Left lung (tissue), 10 donors: Measurements from ENCODE around the gene IKBKG. TPM values are rescaled to one million over a fixed set of nuclear protein-coding genes. Genes with fewer than 3 reads are reported as not detected.

ENCODE experiments used
- ATAC-seq: fragments of 200-7000 bp; cut with Tn5 transposase; one replicate; pipeline ENCODE4 v1.9.1; 2020; ENCODE audit warnings: moderate library complexity
- DNase-seq, 4 donors: peaks; one replicate each; pipeline ENCODE4 v3.0.0-alpha.2; 2013 to 2020
- H3K27ac ChIP-seq, 2 donors: fragments of 200-600 bp; sonication (generic) in 1 of 2; one replicate each; pipeline versions ENCODE4 v1.5.0 to v1.8.0; 2020 to 2021
- H3K27me3 ChIP-seq, 2 donors: fragments of 200-600 bp; sonication (generic) in 1 of 2; one replicate each; pipeline versions ENCODE4 v1.5.0 to v1.8.0; 2020 to 2021
- H3K36me3 ChIP-seq, 2 donors: fragments of 200-600 bp; sonication (generic) in 1 of 2; one replicate each; pipeline versions ENCODE4 v1.5.0 to v1.8.0; 2020 to 2021
- H3K4me1 ChIP-seq, 2 donors: fragments of 200-600 bp; one replicate each; pipeline ENCODE4 v1.8.0; 2021
- H3K4me3 ChIP-seq, 2 donors: fragments of 200-600 bp; sonication (generic) in 1 of 2; one replicate each; pipeline versions ENCODE4 v1.5.0 to v1.8.0; 2020 to 2021; ENCODE audit warnings: mild to moderate bottlenecking in 1 of 2
- H3K9me3 ChIP-seq, 2 donors: fragments of 200-600 bp; sonication (generic) in 1 of 2; one replicate each; pipeline versions ENCODE4 v1.5.0 to v1.8.0; 2020 to 2021
- intact Hi-C, 2 donors: fragments of 100-400 bp; cut with DNase I; formaldehyde crosslinking; loops; one replicate each; pipeline versions ENCODE4 v1.11.2 to v1.14.2; 2022
- polyA plus RNA-seq, 6 donors: library from polyadenylated mRNA; unstranded; fragments of 120-200 nt; gene quantifications; one replicate each; pipeline ENCODE4 v1.2.1, GENCODE V29; 2013; ENCODE audit not compliant: insufficient read length in 6 of 6
- total RNA-seq, 2 donors: library from RNA; stranded (reverse); fragmentation: NEBNext Ultra II Directional; extraction: Animal tissue kit (Norgen Biotek cat#: 25700); gene quantifications; one replicate each; pipeline ENCODE4 v1.2.1, GENCODE V29; 2021
- TF ChIP-seq, protein P1 (sequence below), 2 donors: fragments of 200-600 bp; sonication (generic) in 1 of 2; IDR thresholded peaks; one replicate each; pipeline versions ENCODE4 v1.5.0 to v1.8.0; 2021; ENCODE audit warnings: antibody characterized with exemption in 2 of 2
- donor health status: DM: no; HTN: yes; CAD: no.
- donor health status: DM: no; HTN: no; CAD: no.

IKBKG gene
- total and polyA plus RNA-seq, 8 donors: 14.2 to 52.5 (median 17.4) TPM

GRCh38 chrX:154526901-154527675 lies 20.3 kb upstream of the IKBKG start:
- no peaks in the 10 kb centered on the region for H3K27me3 ChIP-seq
- intact Hi-C loops: no loop called here
- no peak overlapping the region for H3K4me3 ChIP-seq

GRCh38 chrX:154529206-154529612 lies 18.2 kb upstream of the IKBKG start:
- peaks cover 0 to 3% of the 10 kb centered on the region in 2 donors for H3K4me1 ChIP-seq
- ATAC-seq: no peak
- TF ChIP-seq, protein P1, sequence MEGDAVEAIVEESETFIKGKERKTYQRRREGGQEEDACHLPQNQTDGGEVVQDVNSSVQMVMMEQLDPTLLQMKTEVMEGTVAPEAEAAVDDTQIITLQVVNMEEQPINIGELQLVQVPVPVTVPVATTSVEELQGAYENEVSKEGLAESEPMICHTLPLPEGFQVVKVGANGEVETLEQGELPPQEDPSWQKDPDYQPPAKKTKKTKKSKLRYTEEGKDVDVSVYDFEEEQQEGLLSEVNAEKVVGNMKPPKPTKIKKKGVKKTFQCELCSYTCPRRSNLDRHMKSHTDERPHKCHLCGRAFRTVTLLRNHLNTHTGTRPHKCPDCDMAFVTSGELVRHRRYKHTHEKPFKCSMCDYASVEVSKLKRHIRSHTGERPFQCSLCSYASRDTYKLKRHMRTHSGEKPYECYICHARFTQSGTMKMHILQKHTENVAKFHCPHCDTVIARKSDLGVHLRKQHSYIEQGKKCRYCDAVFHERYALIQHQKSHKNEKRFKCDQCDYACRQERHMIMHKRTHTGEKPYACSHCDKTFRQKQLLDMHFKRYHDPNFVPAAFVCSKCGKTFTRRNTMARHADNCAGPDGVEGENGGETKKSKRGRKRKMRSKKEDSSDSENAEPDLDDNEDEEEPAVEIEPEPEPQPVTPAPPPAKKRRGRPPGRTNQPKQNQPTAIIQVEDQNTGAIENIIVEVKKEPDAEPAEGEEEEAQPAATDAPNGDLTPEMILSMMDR (IDR thresholded peaks at IDR 0.05): no peak
- intact Hi-C loops: no loop called here
- H3K27ac ChIP-seq: no peak overlapping the region
- H3K27me3 ChIP-seq: no peaks in the 10 kb centered on the region
- H3K9me3 ChIP-seq: no peaks in the 10 kb centered on the region
- H3K36me3 ChIP-seq: peaks cover 0 to 32% of the 10 kb centered on the region in 2 donors
- no peak overlapping the region for H3K4me3 ChIP-seq
- DNase-seq: no peak

More at GRCh38 chrX:154526901-154527675, 20.3 kb upstream of the IKBKG start:
- TF ChIP-seq, protein P1 (IDR thresholded peaks at IDR 0.05): peak; percentile 35 to 50
- peak overlapping the region; percentile 63 to 81 for H3K27ac ChIP-seq
- H3K4me1 ChIP-seq: no peaks in the 10 kb centered on the region
- H3K9me3 ChIP-seq: no peaks in the 10 kb centered on the region
- peak; percentile 92 for ATAC-seq
- H3K36me3 ChIP-seq: peaks cover 0 to 10% of the 10 kb centered on the region in 2 donors
- DNase-seq: peak; percentile 81 to 91 (median 84)

GRCh38 chrX:154530286-154530685 lies 17.1 kb upstream of the IKBKG start:
- Histone ChIP-seq H3K36me3 (peaks cover 0 to 36% of the 10 kb centered on the region in 2 donors), H3K4me1 (peaks cover 0 to 12% of the 10 kb centered on the region in 2 donors), H3K9me3 (no peaks in the 10 kb centered on the region), H3K27ac (no peak overlapping the region), H3K4me3 (no peak overlapping the region), H3K27me3 (no peaks in the 10 kb centered on the region)
- ATAC-seq: no peak
- intact Hi-C loops: no loop called here
- no peak for DNase-seq
- TF ChIP-seq, protein P1 (IDR thresholded peaks at IDR 0.05): no peak

- no peak overlapping the region for H3K4me3 ChIP-seq
- ATAC-seq (peak; percentile 3), DNase-seq (peak in 1 of 4 donors; percentile 42)
- no peak overlapping the region for H3K27ac ChIP-seq
- TF ChIP-seq, protein P1 (IDR thresholded peaks at IDR 0.05): no peak
- intact Hi-C loops: no loop called here
- H3K9me3 ChIP-seq: no peaks in the 10 kb centered on the region
- H3K4me1 ChIP-seq: peaks cover 0 to 13% of the 10 kb centered on the region in 2 donors
- H3K27me3 ChIP-seq: no peaks in the 10 kb centered on the region
- H3K36me3 ChIP-seq: peaks cover 0 to 43% of the 10 kb centered on the region in 2 donors
These were observed 15.8 kb upstream of the IKBKG start for GRCh38 chrX:154531626-154532025.

- H3K27ac ChIP-seq: no peak overlapping the region
- H3K27me3 ChIP-seq: no peaks in the 10 kb centered on the region
- DNase-seq (no peak), ATAC-seq (no peak)
- intact Hi-C loops: no loop called here
- H3K4me1 ChIP-seq: peaks cover 0 to 13% of the 10 kb centered on the region in 2 donors
- H3K36me3 ChIP-seq: peaks cover 0 to 43% of the 10 kb centered on the region in 2 donors
- TF ChIP-seq, protein P1 (IDR thresholded peaks at IDR 0.05): no peak
- H3K9me3 ChIP-seq: no peaks in the 10 kb centered on the region
- H3K4me3 ChIP-seq: no peak overlapping the region
These were observed 14.7 kb upstream of the IKBKG start for GRCh38 chrX:154532690-154533089.
